Measurements from ENCODE around the gene SLC45A3.

DNA sequence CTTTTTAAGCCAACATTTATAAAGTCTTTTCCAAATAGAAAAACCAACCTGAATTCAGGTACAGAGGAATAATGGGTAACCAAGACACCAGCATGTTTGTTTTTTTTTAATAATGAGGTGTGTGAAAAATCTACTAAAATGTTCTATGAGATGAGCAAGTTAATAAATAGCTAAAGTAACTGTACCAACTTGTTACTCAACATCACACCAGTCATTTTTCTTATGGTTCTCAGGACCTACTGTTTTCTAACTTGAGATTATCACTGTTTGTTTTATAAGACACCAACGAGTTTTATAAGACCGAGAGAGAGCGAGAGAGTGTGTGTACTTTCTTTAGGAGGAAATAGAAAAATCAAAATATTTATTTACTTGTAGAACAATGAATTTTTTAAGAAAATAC lies 60.9 kb downstream of the SLC45A3 start:
- TF ChIP-seq, protein P1, sequence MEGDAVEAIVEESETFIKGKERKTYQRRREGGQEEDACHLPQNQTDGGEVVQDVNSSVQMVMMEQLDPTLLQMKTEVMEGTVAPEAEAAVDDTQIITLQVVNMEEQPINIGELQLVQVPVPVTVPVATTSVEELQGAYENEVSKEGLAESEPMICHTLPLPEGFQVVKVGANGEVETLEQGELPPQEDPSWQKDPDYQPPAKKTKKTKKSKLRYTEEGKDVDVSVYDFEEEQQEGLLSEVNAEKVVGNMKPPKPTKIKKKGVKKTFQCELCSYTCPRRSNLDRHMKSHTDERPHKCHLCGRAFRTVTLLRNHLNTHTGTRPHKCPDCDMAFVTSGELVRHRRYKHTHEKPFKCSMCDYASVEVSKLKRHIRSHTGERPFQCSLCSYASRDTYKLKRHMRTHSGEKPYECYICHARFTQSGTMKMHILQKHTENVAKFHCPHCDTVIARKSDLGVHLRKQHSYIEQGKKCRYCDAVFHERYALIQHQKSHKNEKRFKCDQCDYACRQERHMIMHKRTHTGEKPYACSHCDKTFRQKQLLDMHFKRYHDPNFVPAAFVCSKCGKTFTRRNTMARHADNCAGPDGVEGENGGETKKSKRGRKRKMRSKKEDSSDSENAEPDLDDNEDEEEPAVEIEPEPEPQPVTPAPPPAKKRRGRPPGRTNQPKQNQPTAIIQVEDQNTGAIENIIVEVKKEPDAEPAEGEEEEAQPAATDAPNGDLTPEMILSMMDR (IDR thresholded peaks at IDR 0.05): no peak
- TF ChIP-seq POLR2A (IDR thresholded peaks at IDR 0.05) (no peak), POLR2AphosphoS5 (IDR thresholded peaks at IDR 0.05) (no peak), EP300 (IDR thresholded peaks at IDR 0.05; ENCODE audit: low read depth) (no peak)

Data from transverse colon (tissue), 4 donors.